Measurements from ENCODE around the gene C7orf33. TPM values are rescaled to one million over a fixed set of nuclear protein-coding genes. Genes with fewer than 3 reads are reported as not detected.

Gene C7orf33
- total RNA-seq, 1 donor from 2014 or later: not detected

DNA sequence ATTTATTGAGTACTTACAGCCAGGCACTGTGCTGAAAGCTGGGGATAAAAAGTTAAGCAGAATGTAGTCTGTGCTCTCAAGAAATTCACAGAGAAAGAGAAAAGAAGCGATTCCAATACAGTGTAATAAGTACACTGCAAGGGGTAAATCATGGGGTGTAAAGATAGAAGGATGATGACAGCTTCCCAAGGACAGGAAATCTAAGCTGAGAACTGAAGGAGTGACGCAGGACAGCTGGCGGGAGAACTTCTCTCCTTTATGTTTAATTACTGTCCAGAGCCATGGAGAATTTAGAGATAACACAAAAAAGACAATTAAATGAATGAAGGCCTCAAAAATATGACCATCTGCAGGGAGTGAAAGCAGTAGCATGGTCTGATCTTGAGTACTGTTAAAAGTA lies 34.8 kb downstream of the C7orf33 start:
- no peak for DNase-seq (ENCODE audit: low spot score)
- Mint-ChIP-seq H3K36me3 (ENCODE audit: low read depth) (no peaks in the 10 kb centered on the region), H3K9me3 (ENCODE audit: low read depth) (no peaks in the 10 kb centered on the region), H3K4me1 (ENCODE audit: low read depth) (peaks cover 18% of the 10 kb centered on the region), H3K4me3 (ENCODE audit: unreplicated experiment) (no peak overlapping the region), H3K27me3 (ENCODE audit: low read depth) (peaks cover 40% of the 10 kb centered on the region), H3K27ac (ENCODE audit: unreplicated experiment) (no peak overlapping the region)
- TF ChIP-seq, protein P1, sequence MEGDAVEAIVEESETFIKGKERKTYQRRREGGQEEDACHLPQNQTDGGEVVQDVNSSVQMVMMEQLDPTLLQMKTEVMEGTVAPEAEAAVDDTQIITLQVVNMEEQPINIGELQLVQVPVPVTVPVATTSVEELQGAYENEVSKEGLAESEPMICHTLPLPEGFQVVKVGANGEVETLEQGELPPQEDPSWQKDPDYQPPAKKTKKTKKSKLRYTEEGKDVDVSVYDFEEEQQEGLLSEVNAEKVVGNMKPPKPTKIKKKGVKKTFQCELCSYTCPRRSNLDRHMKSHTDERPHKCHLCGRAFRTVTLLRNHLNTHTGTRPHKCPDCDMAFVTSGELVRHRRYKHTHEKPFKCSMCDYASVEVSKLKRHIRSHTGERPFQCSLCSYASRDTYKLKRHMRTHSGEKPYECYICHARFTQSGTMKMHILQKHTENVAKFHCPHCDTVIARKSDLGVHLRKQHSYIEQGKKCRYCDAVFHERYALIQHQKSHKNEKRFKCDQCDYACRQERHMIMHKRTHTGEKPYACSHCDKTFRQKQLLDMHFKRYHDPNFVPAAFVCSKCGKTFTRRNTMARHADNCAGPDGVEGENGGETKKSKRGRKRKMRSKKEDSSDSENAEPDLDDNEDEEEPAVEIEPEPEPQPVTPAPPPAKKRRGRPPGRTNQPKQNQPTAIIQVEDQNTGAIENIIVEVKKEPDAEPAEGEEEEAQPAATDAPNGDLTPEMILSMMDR (IDR thresholded peaks at IDR 0.05): no peak

DNA sequence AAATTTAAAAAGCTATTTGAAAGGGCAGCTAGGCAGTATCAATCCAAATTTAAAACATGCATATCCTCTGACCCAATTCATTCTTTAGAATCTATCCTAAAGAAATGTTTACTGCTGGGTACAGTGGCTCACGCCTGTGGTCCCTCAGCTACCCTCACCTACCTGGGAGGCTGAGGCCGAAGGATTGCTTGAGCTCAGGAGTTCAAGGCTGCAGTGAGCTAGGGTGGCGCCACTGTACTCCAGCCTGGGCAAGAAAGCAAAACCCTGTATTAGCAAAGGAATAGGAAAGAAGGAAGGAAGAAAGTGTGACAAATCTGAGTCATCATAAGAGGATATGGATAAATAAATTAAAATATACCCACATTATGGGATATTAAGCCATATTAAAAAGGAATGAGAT lies 36.3 kb downstream of the C7orf33 start:
- no peak for DNase-seq (ENCODE audit: low spot score)
- H3K9me3 Mint-ChIP-seq (ENCODE audit: low read depth): no peaks in the 10 kb centered on the region
- TF ChIP-seq, protein P1 (IDR thresholded peaks at IDR 0.05): peak; percentile 29
- no peak overlapping the region for H3K27ac Mint-ChIP-seq (ENCODE audit: unreplicated experiment)
- no peak overlapping the region for H3K4me3 Mint-ChIP-seq (ENCODE audit: unreplicated experiment)
- H3K27me3 Mint-ChIP-seq (ENCODE audit: low read depth): peaks cover 36% of the 10 kb centered on the region
- H3K36me3 Mint-ChIP-seq (ENCODE audit: low read depth): no peaks in the 10 kb centered on the region
- peaks cover 18% of the 10 kb centered on the region for H3K4me1 Mint-ChIP-seq (ENCODE audit: low read depth)

DNA sequence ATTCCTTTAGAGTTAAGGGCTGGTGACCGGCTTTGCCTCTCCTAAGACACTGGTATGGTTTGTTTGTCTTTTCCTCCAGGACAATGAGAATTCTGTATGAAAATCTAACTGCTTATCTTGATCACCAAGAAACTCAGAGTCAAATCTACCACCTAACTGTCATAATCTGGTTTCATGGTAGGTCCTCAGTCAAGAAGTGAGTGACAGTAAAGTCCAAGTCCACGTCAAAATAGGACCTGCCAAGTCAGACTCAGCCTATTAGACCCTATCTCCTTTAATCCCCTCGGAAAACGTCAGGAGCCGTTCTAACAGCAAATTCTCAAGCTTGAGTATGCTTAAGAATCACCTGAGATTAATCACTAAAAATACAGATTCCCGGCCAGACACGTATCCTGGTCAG lies 37.4 kb downstream of the C7orf33 start:
- no peak overlapping the region for H3K4me3 Mint-ChIP-seq (ENCODE audit: unreplicated experiment)
- peaks cover 41% of the 10 kb centered on the region for H3K27me3 Mint-ChIP-seq (ENCODE audit: low read depth)
- TF ChIP-seq, protein P1 (IDR thresholded peaks at IDR 0.05): no peak
- no peak overlapping the region for H3K27ac Mint-ChIP-seq (ENCODE audit: unreplicated experiment)
- H3K4me1 Mint-ChIP-seq (ENCODE audit: low read depth): peaks cover 18% of the 10 kb centered on the region
- no peak for DNase-seq (ENCODE audit: low spot score)
- H3K36me3 Mint-ChIP-seq (ENCODE audit: low read depth): no peaks in the 10 kb centered on the region
- H3K9me3 Mint-ChIP-seq (ENCODE audit: low read depth): no peaks in the 10 kb centered on the region

DNA sequence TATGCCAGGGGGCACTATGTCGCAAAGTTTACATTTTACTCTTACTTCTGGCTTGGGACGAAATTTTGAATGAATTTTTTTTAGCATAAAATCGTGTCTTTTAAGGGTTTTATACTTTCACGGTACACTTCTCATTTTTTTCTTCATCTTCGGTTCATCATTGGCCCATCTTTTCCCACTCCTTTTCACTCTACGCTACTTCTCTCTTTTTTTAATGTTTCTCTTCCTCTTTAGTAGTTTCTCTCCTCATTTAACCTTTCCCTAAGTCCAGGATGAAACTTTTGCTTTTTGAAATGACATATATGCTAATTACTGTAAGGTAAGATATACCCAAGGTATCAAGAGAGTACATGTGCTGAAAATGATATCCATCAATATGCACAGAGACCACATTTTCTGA lies 39.5 kb downstream of the C7orf33 start:
- Mint-ChIP-seq H3K27me3 (ENCODE audit: low read depth) (peaks cover 50% of the 10 kb centered on the region), H3K4me3 (ENCODE audit: unreplicated experiment) (no peak overlapping the region), H3K27ac (ENCODE audit: unreplicated experiment) (no peak overlapping the region), H3K9me3 (ENCODE audit: low read depth) (no peaks in the 10 kb centered on the region), H3K4me1 (ENCODE audit: low read depth) (peaks cover 4% of the 10 kb centered on the region), H3K36me3 (ENCODE audit: low read depth) (no peaks in the 10 kb centered on the region)
- DNase-seq (ENCODE audit: low spot score): no peak
- TF ChIP-seq, protein P1 (IDR thresholded peaks at IDR 0.05): no peak

DNA sequence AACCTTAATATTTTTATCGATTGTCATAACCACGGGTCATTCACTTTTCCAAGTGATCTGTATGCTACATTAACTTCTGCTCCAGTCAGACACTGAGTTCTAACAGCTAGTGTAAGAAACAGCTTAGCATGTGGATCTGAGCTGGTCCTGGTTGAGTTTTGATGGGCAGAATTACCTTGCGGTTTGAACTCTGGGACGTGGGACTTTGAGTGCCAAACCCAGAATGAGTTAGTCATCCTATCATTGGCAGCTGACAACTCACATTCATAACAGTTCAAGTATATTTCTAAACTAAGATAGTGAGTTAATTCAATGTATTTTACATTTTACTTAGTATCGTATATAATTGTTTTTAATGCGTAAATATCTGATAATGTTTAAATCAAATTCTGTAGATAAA lies 43.2 kb downstream of the C7orf33 start:
- no peak for DNase-seq (ENCODE audit: low spot score)
- Mint-ChIP-seq H3K9me3 (ENCODE audit: low read depth) (no peaks in the 10 kb centered on the region), H3K27ac (ENCODE audit: unreplicated experiment) (no peak overlapping the region), H3K4me1 (ENCODE audit: low read depth) (no peaks in the 10 kb centered on the region), H3K36me3 (ENCODE audit: low read depth) (peaks cover 2% of the 10 kb centered on the region), H3K4me3 (ENCODE audit: unreplicated experiment) (no peak overlapping the region), H3K27me3 (ENCODE audit: low read depth) (peaks cover 40% of the 10 kb centered on the region)
- TF ChIP-seq, protein P1 (IDR thresholded peaks at IDR 0.05): no peak

Measured in chondrocyte (in vitro differentiated cells).